SK-N-MC (cell line): Measurements from ENCODE around the gene LITAF.
"Not testable (repeated sequence)": the region's sequence is repeated elsewhere in the genome, so short reads cannot be mapped to it uniquely, and the experiment has no call there.

ENCODE experiments used
- DNase-seq: peaks from one replicate; pipeline ENCODE4 v3.0.0-alpha.2; 2011; ENCODE audit warnings: low read depth, low spot score
- H3K27ac ChIP-seq: fragments of 200-600 bp; sonication (generic); 2 replicates; pipeline ENCODE4 v1.5.1; 2016; ENCODE audit warnings: mixed run types
- H3K36me3 ChIP-seq: fragments of 200-600 bp; sonication (generic); 2 replicates; pipeline ENCODE4 v1.6.1; 2017; ENCODE audit warnings: antibody characterized with exemption, low read length, mixed read lengths; ENCODE audit not compliant: insufficient read depth
- H3K4me3 ChIP-seq: fragments of 200-600 bp; sonication (generic); 2 replicates; pipeline ENCODE4 v1.5.1; 2016
- H3K9ac ChIP-seq: fragments of 200-600 bp; sonication (generic); 2 replicates; pipeline ENCODE4 v1.8.0; 2017; ENCODE audit warnings: mixed run types, mixed read lengths; ENCODE audit not compliant: insufficient read length
- H3K9me3 ChIP-seq: fragments of 200-600 bp; sonication (generic); 2 replicates; pipeline ENCODE4 v1.6.1; 2017; ENCODE audit warnings: low read depth, mild to moderate bottlenecking, antibody characterized with exemption, low read length, moderate library complexity, mixed read lengths
- EZH2 ChIP-seq: fragments of 200-600 bp; sonication (generic); IDR thresholded peaks from one replicate; pipeline ENCODE4 v1.6.1; 2017; ENCODE audit warnings: antibody characterized with exemption
- FOXP2 ChIP-seq: optimal IDR thresholded peaks from 2 replicates; pipeline ENCODE3; 2011; ENCODE audit warnings: mild to moderate bottlenecking, moderate library complexity; ENCODE audit not compliant: insufficient read depth; ENCODE audit errors: extremely low read length, control extremely low read depth
- POLR2AphosphoS5 ChIP-seq: IDR thresholded peaks from 2 replicates; pipeline ENCODE4 v1.6.1; 2012; ENCODE audit warnings: mild to moderate bottlenecking, low read depth, low read length, borderline replicate concordance

The LITAF gene

DNA sequence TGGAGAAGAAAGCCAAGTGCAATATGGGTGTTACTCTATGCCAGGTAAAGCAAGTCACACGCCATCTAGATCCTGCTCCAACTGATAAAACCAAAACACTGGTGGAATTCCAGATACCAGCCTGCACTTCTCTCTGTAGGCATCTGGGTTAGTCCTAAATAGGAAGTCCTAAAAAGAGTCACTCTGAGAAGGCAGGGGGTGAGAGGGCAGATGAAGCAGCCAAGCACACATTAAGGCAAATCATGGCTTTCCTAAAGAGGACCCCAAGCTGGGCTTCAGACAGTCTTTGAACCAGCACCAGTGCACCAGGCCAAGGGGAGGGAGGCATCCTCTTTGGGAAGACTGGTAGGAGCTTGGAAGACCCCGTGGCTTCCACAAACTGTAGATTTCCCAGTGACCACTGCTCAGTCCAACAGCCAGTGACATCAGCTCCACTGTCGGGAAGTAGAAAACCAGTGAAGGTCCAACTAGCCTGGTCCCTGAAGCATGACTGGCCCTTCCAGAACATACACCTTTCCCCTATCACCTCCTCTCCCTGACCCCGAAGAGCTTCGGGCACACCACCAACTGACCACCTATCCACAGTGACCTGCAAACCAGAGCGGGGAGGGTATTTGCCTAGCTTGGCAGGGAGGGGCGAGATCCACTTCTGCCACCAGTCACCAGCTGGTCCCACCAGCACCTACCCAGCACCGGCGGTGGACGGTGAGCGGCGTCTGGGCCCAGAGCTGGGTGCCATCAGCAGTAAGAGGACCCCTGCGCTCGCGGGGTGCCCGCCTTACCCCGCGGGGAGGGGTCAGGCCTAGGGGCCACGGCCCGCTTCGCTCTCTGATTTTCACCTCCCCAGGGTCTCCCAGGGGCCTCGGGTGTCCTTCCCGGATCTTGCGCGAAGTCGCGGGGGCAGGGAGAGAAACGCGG is 1.0 kb downstream of the LITAF start:
- peak overlapping the region; percentile 67 for H3K4me3 ChIP-seq
- no peak overlapping the region for H3K9ac ChIP-seq
- no peaks in the 10 kb centered on the region for H3K36me3 ChIP-seq
- TF ChIP-seq POLR2AphosphoS5 (no peak), FOXP2 (no peak), EZH2 (no peak)
- no peak for DNase-seq
- no peaks in the 10 kb centered on the region for H3K9me3 ChIP-seq
- no peak overlapping the region for H3K27ac ChIP-seq

DNA sequence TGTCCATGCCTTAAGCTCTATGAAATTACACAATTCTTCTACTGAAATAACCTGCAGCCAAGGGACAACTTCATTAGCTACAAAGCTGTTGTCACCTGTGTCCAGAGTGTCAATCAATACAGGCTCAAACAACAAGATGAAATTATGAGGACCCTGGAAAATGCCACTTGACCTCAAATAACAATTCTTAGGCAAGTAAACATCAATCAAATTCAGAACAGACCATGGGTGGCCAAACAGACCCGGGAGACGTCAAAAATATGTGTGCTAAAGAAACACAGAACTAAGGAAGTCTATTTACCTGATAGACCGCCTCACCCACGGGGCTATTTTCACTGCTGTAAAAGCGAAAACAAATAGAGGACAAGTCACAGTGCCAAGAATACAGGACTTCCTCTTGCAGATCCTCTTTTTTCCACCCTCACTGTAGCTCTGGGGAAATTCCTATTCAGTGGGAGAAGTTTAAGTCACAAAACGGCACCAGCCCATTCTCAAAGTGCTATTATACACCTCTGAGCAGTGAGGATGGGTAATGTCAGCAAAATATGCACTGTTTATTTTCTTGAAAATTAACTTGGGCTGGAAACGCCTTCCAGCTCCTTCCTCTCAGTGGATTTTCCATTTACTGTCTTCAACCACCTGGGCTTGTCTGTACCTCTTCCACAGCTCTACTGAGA is 2.7 kb downstream of the LITAF start:
- DNase-seq: no peak
- no peaks in the 10 kb centered on the region for H3K9me3 ChIP-seq
- TF ChIP-seq FOXP2 (no peak), POLR2AphosphoS5 (no peak), EZH2 (no peak)
- H3K4me3 ChIP-seq: no peak overlapping the region
- H3K36me3 ChIP-seq: no peaks in the 10 kb centered on the region
- no peak overlapping the region for H3K9ac ChIP-seq
- H3K27ac ChIP-seq: no peak overlapping the region

DNA sequence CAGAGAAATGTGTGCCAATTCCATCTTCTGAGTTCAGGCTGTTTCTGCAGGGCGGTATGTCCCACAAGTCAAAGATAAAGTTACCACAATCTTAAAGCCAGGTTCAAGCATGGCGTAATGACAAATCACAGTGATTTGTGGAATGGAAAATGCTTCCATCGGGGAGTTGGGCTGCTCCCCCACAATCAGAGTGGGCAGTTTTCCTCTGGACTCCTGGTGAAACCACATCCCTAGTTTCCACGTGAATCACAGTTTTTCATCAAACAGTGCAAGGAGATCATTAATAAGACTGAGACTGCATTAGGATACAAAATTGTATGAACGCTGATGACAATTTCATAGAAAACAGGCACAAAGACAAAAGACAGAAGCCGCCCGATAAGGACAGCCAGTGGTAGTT is 3.6 kb downstream of the LITAF start:
- DNase-seq: no peak
- Histone ChIP-seq H3K9ac (no peak overlapping the region), H3K4me3 (no peak overlapping the region), H3K36me3 (no peaks in the 10 kb centered on the region), H3K9me3 (no peaks in the 10 kb centered on the region), H3K27ac (no peak overlapping the region)
- no peak for TF ChIP-seq EZH2
- TF ChIP-seq POLR2AphosphoS5: no peak
- no peak for TF ChIP-seq FOXP2

DNA sequence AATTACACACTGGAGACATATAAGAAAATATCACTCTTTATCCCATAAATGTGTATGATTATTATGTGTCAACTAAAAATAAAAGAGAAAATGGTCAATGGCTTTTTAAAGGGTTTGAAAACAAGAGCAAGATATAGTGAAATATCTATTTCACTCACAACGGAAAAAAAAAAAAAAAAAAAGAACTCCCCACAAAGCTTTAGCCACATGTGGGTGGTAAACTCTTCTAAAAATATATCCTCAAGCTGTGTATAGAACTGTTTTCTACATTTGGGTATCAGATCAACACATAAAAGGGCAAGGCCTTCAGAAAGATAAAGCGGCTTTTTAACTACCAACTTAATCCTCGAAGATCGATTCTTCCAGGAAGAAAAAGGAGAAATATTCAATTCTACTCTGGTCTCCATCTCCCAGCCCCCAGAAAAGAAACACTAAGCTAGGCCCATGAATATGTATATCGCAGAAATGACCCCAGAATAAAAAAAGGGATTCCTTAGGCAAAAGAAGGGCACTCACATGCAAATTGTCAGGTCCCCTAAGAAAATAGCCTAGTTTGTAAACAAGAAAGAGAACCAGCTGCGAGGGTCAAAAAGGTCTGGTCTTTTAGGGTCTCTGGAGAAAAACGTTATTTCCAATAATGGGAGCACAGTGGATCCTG is 4.4 kb downstream of the LITAF start:
- H3K4me3 ChIP-seq: no peak overlapping the region
- no peak overlapping the region for H3K9ac ChIP-seq

DNA sequence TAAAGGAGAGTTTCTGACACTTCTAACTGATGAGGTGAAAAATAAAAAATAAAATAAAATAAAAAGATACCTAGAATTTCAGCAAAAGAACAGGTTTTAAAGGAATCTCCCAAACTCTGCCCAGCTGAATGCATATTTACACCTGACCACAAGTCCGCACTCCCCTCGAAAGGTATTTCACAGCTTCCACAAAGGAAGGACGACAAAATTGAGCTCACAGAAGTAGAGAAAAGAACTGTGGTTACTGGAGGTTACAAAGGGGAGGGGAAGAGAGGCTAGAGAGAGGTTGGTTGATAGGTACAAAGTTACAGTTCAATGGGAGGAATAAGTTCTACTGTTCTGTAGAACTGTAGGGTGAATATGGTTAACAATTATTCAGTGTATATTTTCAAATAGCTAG is 5.0 kb downstream of the LITAF start:
- Histone ChIP-seq H3K9ac (no peak overlapping the region), H3K9me3 (no peaks in the 10 kb centered on the region), H3K4me3 (no peak overlapping the region), H3K27ac (no peak overlapping the region), H3K36me3 (no peaks in the 10 kb centered on the region)
- DNase-seq: no peak
- TF ChIP-seq POLR2AphosphoS5: no peak
- TF ChIP-seq FOXP2: no peak
- TF ChIP-seq EZH2: no peak

More for the DNA sequence above, 4.4 kb downstream of the LITAF start:
- no peak for TF ChIP-seq FOXP2
- TF ChIP-seq EZH2: no peak
- no peak for TF ChIP-seq POLR2AphosphoS5
- no peak overlapping the region for H3K27ac ChIP-seq
- H3K9me3 ChIP-seq: no peaks in the 10 kb centered on the region
- DNase-seq: no peak
- no peaks in the 10 kb centered on the region for H3K36me3 ChIP-seq

DNA sequence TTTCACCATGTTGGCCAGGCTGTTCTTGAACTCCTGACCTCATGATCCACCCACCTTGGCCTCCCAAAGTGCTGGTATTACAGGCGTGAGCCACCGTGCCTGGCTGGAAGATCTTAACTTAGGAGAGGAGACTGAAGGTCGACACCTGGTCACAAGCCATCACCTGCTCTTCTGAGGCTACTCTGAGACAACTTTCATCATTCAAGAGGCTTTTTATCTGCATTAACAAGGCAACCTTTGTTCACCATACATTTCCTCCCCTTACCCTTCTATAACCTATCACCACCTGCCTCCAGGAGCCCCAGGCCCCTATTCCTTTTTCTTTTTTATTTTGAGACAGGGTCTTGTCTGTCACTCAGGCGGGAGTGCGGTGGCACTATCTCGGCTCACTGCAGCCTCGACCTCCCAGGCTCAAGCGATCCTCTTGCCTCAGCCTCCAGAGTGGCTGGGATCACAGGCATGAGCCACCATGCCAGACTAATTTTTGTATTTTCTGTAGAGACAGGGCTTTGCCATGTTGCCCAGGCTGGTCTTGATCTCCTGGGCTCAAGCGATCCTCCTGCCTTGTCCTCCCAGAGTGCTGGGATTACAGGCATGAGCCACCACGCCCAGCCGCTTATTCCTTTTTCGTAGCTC is 6.2 kb downstream of the LITAF start:
- Histone ChIP-seq H3K9me3 (no peaks in the 10 kb centered on the region), H3K27ac (no peak overlapping the region)
- no peak for DNase-seq

DNA sequence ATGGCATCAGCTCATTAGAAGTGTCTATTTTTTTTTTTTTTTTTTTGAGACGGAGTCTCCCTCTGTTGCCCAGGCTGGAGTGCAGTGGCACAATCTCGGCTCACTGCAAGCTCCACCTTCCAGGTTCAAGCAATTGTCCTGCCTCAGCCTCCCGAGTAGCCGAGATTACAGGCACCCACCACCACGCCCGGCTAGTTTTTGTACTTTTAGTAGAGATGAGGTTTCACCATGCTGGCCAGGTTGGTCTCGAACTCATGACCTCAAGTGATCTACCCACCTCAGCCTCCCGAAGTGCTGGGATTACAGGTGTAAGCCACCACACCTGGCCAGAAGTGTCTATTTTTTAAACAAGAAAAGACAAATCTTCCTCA is 9.4 kb downstream of the LITAF start:
- H3K36me3 ChIP-seq, H3K9ac ChIP-seq, DNase-seq, H3K9me3 ChIP-seq, H3K27ac ChIP-seq, H3K4me3 ChIP-seq: not testable (repeated sequence)

More for the DNA sequence above, 6.2 kb downstream of the LITAF start:
- no peak overlapping the region for H3K9ac ChIP-seq
- H3K36me3 ChIP-seq: no peaks in the 10 kb centered on the region
- H3K4me3 ChIP-seq: no peak overlapping the region
- no peak for TF ChIP-seq FOXP2
- TF ChIP-seq EZH2: no peak
- no peak for TF ChIP-seq POLR2AphosphoS5

DNA sequence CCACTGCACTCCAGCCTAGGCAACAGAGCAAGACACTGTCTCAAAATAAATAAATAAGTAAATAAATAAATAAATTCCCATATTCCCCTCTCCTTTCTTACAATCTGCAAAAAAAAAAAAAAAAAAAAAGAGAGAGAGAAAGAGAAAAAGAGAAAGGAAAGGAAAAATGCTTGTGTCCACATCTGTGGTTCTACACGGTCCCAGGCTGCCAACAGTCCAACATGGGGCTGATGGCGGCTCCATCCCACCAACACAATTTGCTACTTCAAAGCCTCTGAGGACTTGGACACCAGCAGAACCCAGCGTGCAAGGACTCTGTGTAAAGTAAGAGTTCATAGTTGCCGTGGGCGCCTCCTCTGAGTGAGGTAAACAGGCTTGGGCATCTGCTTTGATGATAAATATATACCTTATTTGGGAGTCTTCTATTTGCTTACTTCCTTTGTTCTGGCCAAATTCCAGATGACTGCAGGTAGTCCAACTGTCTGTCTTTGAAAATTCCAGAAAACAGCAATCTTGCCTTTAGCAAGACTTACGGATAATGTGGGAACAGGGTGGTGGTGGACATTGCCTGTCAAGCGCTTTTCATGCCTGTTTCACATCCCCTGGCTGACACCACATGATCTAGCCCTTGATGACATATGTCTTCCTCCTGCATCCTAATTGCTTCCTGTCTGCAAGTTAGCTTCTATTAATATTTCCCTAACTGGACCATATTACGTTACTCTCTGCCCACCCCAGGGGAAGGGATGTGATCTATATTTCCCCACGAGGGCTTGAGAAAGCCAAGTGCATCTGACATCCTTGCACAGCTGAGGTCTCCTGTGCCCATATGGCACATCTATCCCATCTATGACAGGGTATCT is 10.1 kb downstream of the LITAF start:
- DNase-seq: no peak
- Histone ChIP-seq H3K27ac (no peak overlapping the region), H3K36me3 (no peaks in the 10 kb centered on the region), H3K9ac (no peak overlapping the region), H3K4me3 (no peak overlapping the region), H3K9me3 (no peaks in the 10 kb centered on the region)
- TF ChIP-seq EZH2: no peak
- TF ChIP-seq FOXP2: no peak
- TF ChIP-seq POLR2AphosphoS5: no peak
